Fibroblast of pulmonary artery (primary cell): ENCODE results near the gene CASTOR1.

Experiments
- DNase-seq: peaks from one replicate; pipeline ENCODE4 v3.0.0-alpha.2; 2010; ENCODE audit warnings: low read depth
- H3K4me3 ChIP-seq: replicated peaks from 2 replicates; pipeline ENCODE4 v1.5.1; 2011; ENCODE audit warnings: low read depth, mild to moderate bottlenecking, control low read depth, low read length, moderate library complexity
- TF ChIP-seq, protein P1 (sequence below): IDR thresholded peaks from 2 replicates; pipeline ENCODE4 v1.5.1; 2011; ENCODE audit warnings: mild to moderate bottlenecking, control low read depth, low read length, inconsistent platforms; ENCODE audit errors: missing control alignments

Gene CASTOR1

DNA sequence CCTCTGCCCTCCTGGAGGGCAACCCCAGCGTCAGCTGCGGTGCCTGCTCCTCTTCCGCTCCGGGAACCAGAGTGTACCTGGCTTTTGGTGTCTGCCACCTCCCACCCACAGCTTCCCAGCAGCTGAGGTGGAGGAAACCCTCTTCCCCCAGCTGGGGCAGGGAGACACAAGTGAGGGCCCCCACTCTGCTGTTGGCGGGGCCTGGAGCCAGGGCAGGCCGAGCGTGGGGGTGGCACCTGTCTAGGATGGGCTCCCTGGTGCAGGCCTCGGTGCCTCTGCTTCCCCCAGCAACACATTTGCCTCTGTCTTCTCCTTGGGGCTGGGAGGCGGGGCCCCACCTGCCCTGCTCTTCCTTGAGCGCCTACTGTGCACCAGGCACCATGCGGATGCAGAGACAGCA is 29.0 kb downstream of the CASTOR1 start:
- DNase-seq, result no peak
- no peak overlapping the region for H3K4me3 ChIP-seq
- TF ChIP-seq, protein P1, sequence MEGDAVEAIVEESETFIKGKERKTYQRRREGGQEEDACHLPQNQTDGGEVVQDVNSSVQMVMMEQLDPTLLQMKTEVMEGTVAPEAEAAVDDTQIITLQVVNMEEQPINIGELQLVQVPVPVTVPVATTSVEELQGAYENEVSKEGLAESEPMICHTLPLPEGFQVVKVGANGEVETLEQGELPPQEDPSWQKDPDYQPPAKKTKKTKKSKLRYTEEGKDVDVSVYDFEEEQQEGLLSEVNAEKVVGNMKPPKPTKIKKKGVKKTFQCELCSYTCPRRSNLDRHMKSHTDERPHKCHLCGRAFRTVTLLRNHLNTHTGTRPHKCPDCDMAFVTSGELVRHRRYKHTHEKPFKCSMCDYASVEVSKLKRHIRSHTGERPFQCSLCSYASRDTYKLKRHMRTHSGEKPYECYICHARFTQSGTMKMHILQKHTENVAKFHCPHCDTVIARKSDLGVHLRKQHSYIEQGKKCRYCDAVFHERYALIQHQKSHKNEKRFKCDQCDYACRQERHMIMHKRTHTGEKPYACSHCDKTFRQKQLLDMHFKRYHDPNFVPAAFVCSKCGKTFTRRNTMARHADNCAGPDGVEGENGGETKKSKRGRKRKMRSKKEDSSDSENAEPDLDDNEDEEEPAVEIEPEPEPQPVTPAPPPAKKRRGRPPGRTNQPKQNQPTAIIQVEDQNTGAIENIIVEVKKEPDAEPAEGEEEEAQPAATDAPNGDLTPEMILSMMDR, result no peak

DNA sequence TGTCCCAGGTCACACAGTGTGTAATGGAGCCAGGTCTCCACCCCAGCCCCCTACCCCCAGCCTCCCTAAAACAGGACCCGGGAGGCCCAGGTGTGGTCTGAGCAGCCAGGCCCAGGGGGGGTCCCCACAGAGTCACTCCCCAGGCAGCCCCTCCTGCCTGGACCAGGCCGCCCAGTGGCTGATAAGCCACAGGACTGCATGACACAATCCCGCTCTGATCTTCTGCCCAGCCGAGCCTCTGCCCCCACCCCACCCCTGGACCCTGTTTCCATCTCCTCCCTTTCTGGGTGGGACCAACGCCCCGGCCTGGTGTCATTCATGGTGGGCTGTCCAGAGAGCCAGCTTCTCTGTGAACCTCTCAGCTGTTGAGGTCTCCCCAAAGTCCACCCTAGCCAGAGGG is 35.0 kb downstream of the CASTOR1 start:
- DNase-seq, result no peak
- TF ChIP-seq, protein P1, result no peak

DNA sequence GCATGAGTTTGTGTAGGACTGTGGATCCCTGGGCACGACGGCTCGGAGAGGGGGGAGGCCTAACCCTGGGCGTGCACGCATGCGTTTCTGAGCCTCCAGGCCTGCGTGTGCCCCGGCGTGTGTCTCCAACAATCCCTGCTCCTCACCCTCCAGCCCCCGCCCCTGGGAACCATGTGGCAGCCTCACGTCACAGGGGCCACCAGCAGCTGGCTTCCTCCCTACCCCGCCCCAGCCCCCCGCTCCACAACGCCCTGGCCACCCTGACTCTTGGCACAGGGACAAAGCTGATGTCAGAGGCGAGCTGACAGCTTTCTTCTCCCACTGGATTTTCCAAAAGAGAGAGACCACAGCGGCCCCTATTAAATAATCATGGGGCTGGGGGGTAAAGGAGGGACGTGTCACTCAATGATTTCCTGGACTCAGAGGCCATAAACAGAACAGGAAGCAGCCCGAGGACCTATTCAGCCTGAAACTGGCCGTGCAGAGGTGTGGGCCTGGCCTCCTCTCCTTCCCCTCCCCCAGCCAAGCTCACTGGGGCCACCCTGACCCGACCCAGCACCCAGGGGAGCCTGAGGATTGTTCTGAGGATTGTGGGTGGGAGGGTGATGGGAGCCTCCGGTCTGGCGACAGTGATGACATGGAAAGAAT is 36.0 kb downstream of the CASTOR1 start:
- peak; percentile 70 for DNase-seq
- TF ChIP-seq, protein P1, result no peak
- no peak overlapping the region for H3K4me3 ChIP-seq

More for the DNA sequence above, 35.0 kb downstream of the CASTOR1 start:
- no peak overlapping the region for H3K4me3 ChIP-seq

DNA sequence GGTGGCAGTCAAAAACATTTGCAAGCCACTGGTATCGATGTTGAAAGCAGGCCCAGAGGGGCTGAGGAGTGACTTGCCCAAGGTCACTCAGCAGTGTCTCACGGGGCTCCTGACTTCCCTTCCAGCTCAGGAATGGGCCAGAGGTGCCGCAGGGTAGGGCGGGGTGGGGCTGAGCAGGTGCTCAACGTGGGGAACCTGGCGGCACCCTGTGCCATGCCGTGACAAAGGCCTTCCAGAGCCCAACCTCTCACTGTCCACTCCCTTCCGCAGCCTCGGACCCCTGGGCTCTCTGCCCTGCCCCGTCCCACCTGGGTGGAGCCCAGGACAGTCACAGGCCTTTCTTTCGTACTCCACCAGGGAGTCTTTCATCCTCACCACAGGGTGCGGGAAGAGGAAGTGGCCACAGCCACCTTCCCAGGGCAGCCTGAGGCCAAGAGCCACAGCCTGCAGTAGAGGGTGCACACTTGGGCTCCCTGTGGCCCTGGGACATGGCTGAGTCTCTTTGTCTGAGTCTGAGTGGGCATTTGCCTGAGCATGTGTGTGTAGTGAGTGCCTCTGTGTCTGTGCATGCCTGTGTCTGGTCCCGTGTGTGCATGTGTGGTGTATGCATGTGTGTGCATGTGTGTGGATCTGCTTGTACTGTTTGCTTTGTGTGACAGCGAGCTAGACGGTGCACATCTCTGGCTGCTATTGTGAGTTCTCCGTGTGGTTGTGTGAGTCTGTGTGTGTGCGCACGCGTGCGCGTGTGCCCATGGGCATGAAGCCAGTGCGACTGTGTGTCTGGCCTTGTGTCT is 36.7 kb downstream of the CASTOR1 start:
- no peak for DNase-seq
- H3K4me3 ChIP-seq, result no peak overlapping the region
- TF ChIP-seq, protein P1, result no peak

DNA sequence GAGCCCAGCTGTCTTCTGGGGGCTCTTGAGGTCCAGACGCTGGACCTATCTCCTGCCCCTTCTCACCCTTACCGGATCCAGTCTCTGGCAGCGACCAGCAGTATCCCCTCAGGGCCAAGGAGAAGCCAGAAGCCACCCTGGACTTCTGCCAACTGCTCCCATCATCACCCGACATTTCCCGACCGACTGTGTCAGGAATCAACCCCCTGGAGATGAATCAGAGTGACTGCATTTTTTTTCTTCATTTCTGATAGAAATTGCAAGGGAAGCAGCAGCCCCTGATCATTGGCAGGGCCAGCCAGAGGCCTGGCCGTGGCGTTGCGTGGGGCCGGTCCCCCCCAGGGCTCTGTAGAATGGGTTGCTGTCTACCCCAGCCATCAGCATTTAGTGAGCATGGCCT is 37.6 kb downstream of the CASTOR1 start:
- no peak overlapping the region for H3K4me3 ChIP-seq
- TF ChIP-seq, protein P1, result no peak
- peak; percentile 71 for DNase-seq

DNA sequence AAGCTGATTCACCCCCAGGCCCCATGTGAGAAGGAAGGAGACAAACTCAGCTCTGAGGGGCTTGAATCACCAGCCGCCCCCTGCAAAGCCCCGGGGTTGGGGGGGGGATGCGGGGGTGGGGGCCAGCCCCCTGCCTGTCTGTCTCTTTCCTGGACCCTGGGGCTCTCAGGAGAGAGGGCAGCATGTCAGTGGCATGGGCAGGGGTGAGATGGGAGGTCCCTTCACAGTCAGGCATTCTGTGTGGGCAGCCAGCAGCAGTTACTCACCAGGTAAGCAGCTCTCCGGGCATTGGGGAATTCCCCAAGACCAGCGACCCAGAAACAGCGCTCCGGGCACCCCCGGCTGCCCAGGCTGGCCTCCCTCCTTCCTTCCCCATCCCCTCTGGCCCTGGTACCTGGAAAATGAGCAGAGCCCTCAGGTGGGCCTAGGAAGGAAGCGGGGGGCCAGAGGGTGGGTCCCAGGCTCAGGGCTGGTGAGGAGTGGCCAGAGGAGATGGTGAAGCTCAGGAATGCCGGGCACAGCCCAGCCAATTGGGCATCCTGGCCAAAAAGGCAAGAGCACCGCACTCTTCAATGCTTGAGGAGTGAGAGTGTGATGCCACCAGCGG is 38.5 kb downstream of the CASTOR1 start:
- peak; percentile 57 for DNase-seq
- no peak overlapping the region for H3K4me3 ChIP-seq
- TF ChIP-seq, protein P1, result no peak
